GM23338 (cell line): ENCODE data around the gene KCNMA1.

ENCODE experiments used
- CREB1 ChIP-seq: fragments of 250-450 bp; sonication (Bioruptor Pico); IDR thresholded peaks from 2 replicates; pipeline ENCODE4 v1.5.0; 2020; ENCODE audit warnings: low read depth, mild to moderate bottlenecking, moderate library complexity
- CTCF ChIP-seq, 2 experiments: fragments of 200-600 bp in 1 of 2; sonication (generic) in 1 of 2; conservative IDR thresholded peaks; 2 replicates each; pipeline versions ENCODE4 v1.5.1 to v1.6.1; 2016 to 2017; ENCODE audit warnings: antibody characterized with exemption in 2 of 2, low read depth in 2 of 2, mild to moderate bottlenecking in 2 of 2, moderate library complexity in 1 of 2
- EZH2 ChIP-seq: fragments of 200-600 bp; sonication (generic); IDR thresholded peaks from one replicate; pipeline ENCODE4 v1.8.0; 2017; ENCODE audit warnings: antibody characterized with exemption, mild to moderate bottlenecking, low read depth; ENCODE audit not compliant: unreplicated experiment
- EZH2phosphoT487 ChIP-seq: fragments of 200-600 bp; sonication (generic); IDR thresholded peaks from one replicate; pipeline ENCODE4 v1.8.1; 2018; ENCODE audit warnings: antibody characterized with exemption; ENCODE audit not compliant: unreplicated experiment
- JUNB ChIP-seq: IDR thresholded peaks from one replicate; pipeline ENCODE4 v1.6.1; 2016; ENCODE audit warnings: antibody characterized with exemption; ENCODE audit not compliant: unreplicated experiment
- NANOG ChIP-seq: IDR thresholded peaks from 2 replicates; pipeline ENCODE4 v1.6.1; 2016; ENCODE audit warnings: antibody characterized with exemption, borderline replicate concordance
- POLR2AphosphoS5 ChIP-seq: IDR thresholded peaks from 2 replicates; pipeline ENCODE4 v1.6.1; 2016; ENCODE audit warnings: antibody characterized with exemption, low read depth
- STAT1 ChIP-seq: IDR thresholded peaks from one replicate; pipeline ENCODE4 v1.6.1; 2016; ENCODE audit warnings: antibody characterized with exemption; ENCODE audit not compliant: unreplicated experiment
- ZNF114 ChIP-seq: fragments of 250-450 bp; sonication (Bioruptor Pico); IDR thresholded peaks from 2 replicates; pipeline ENCODE4 v1.5.0; 2020; ENCODE audit warnings: mild to moderate bottlenecking, moderate library complexity
- TF ChIP-seq, protein P1 (sequence below): IDR thresholded peaks from one replicate; pipeline ENCODE4 v1.6.1; 2018; ENCODE audit warnings: antibody characterized with exemption; ENCODE audit not compliant: unreplicated experiment
- TF ChIP-seq, protein P2 (sequence below): IDR thresholded peaks from 2 replicates; pipeline ENCODE4 v1.6.1; 2016; ENCODE audit warnings: antibody characterized with exemption

- TF ChIP-seq, protein P1, sequence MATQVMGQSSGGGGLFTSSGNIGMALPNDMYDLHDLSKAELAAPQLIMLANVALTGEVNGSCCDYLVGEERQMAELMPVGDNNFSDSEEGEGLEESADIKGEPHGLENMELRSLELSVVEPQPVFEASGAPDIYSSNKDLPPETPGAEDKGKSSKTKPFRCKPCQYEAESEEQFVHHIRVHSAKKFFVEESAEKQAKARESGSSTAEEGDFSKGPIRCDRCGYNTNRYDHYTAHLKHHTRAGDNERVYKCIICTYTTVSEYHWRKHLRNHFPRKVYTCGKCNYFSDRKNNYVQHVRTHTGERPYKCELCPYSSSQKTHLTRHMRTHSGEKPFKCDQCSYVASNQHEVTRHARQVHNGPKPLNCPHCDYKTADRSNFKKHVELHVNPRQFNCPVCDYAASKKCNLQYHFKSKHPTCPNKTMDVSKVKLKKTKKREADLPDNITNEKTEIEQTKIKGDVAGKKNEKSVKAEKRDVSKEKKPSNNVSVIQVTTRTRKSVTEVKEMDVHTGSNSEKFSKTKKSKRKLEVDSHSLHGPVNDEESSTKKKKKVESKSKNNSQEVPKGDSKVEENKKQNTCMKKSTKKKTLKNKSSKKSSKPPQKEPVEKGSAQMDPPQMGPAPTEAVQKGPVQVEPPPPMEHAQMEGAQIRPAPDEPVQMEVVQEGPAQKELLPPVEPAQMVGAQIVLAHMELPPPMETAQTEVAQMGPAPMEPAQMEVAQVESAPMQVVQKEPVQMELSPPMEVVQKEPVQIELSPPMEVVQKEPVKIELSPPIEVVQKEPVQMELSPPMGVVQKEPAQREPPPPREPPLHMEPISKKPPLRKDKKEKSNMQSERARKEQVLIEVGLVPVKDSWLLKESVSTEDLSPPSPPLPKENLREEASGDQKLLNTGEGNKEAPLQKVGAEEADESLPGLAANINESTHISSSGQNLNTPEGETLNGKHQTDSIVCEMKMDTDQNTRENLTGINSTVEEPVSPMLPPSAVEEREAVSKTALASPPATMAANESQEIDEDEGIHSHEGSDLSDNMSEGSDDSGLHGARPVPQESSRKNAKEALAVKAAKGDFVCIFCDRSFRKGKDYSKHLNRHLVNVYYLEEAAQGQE, result no peak
- TF ChIP-seq CTCF (conservative IDR thresholded peaks at IDR 0.05; ENCODE audit: low read depth in 2 of 2) (no peak), STAT1 (no peak), EZH2 (no peak), NANOG (no peak), POLR2AphosphoS5 (no peak), CREB1 (CRISPR knock-in tag) (no peak), EZH2phosphoT487 (no peak), JUNB (no peak), ZNF114 (CRISPR knock-in tag) (no peak)
- TF ChIP-seq, protein P2, sequence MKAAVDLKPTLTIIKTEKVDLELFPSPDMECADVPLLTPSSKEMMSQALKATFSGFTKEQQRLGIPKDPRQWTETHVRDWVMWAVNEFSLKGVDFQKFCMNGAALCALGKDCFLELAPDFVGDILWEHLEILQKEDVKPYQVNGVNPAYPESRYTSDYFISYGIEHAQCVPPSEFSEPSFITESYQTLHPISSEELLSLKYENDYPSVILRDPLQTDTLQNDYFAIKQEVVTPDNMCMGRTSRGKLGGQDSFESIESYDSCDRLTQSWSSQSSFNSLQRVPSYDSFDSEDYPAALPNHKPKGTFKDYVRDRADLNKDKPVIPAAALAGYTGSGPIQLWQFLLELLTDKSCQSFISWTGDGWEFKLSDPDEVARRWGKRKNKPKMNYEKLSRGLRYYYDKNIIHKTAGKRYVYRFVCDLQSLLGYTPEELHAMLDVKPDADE, result no peak
These were observed 752.8 kb downstream of the KCNMA1 start for GRCh38 chr10:76884673-76885275.
